ENCODE results near the gene CDRT4.

CDRT4 gene

DNA sequence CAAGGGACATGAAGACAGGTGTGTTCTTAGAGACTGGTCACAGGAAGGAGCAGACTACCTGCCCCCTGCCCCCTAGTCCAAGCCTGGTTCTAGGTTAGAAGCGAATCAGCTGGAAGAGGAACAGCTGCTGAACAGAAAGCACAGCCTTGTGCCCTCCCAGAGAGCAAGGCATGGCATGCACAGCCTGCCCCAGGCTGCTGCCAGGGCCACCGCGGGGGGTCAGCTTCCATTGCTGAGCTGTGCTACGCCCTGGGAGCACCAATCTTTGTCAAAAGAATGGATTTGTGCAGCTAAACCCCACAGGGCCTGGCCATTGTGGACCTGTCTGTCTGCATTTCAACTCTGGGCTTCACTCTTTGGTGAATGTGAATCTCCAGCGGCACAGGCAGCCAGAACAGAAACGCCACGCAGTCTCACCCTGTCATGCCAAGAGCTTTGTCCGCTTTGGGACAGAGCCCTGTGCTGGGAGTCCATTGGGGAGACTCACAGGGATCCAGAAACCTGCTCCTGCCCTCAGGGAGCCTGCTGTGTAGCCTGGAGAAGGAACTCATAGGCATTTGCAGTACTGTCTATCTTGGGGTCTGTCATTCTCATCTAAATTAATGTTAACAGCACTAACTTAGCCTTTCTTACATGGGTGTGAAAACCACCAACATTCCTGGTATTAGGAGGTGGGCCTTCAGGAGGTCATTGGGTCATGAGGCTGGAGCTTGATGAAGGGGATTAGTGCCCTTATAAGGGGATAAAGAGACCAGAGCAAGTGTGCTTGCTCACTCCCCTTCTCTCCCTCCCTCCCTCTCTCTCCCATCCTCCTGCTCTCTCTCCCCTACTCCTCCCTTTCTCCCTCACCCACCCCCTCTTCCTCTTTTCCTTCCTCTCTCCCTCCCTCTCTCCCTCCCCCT lies 25.6 kb upstream of the CDRT4 start:
- DNase-seq (ENCODE audit: low read depth), result no peak

DNA sequence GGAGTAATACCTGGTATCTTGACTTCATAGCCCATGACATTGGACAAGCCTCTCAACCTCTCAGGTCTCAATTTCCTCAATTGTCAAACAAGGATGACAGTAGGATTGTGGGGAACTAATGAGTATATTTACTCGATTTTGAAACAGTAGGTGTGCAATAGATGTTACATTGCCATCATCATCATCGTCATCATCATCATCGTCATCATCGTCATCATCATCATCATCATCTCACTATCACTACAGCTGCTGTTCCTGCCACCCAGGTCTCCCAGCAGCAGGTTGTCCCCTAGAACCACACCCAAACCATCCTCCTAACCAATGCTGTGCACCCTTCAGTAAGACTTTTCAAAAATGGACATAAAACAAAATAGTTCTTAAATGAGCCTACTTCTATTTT lies 24.8 kb upstream of the CDRT4 start:
- no peak for DNase-seq (ENCODE audit: low read depth)

DNA sequence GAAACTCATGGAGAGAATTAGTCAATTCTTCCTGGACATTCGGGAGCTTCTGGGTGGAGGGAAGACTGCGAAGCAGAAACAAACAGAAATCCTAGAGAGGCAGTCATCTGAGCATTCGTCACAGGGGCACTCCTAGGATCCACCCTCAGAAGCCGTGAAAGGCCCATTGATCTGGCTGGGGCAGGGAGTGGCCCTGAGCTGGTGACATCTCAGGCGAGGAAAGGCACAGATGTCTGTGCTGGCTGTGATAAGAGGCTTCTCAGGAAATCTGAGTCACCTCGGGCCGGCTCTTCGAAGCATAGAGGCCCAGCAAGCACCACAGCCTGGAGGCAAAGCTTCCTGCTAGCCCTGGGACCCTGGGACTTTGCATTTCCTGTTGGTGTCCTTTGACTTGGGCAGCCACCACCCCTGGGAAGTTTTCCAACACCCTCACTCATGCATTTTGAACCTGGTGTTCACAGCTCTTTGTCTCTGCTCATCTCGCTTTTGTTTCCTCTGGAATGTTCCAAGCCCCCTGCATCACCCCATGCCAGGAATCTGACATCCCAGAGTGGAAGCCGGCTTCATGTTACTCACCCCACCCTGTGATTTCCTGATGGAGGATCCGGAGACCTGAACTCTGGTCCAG lies 23.3 kb upstream of the CDRT4 start:
- peak; percentile 58 for DNase-seq (ENCODE audit: low read depth)

DNA sequence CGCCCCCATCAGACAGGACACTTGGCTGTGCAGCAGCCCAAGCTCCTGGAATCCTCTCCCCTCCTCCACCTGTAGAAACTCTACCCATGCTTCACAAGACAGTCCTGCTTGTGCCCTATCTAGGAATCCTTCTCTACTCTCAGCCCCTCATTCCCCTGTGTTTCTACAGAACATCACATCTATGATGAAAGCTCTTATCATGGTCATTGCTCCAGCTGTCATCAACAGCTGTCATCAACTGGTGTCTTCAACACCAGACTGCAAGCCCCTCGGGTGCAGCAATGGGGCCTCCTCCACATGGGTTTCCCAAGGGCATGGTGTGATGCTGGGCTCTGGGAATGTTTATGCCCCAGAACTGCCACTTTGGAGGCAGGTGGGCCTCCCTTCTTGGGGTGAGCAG lies 21.1 kb upstream of the CDRT4 start:
- DNase-seq (ENCODE audit: low read depth), result no peak

DNA sequence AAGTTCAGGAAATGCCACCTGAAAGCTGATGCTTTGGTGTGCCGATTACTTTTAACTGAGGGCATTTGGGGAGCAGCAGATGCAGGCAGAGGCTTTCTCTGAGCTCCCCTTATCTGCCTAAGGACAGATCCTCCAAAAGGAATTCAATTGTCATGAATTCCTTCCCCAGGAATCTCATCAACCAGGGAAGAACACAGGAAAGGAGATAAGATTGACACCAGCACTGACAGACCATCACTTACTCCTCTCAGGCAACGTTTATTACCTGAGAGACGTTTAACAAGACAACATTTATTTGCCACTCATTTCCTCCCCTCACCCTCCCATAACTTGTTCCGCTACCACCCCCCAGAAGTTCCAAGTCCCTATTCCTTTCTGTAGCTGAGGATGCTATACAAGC lies 17.6 kb upstream of the CDRT4 start:
- no peak for DNase-seq (ENCODE audit: low read depth)

DNA sequence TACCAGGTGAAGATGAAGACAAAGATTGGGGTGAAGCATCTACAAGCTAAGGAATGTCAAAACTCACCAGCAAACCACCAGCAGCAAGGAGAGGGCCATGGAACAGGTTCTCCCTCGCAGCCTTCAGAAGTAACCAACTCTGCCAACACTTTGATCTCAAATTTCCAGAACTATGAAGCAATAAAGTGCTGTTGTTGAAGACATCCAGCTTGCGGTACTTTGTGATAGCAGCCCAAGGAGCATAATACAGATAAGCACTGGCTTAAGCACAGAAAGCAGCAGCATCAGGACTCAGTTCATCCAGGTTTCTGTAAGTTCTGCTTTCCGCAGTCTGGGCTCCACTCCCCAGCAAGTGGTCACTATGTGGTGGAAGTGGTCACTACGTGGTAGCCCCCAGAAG lies 16.0 kb upstream of the CDRT4 start:
- no peak for DNase-seq (ENCODE audit: low read depth)

DNA sequence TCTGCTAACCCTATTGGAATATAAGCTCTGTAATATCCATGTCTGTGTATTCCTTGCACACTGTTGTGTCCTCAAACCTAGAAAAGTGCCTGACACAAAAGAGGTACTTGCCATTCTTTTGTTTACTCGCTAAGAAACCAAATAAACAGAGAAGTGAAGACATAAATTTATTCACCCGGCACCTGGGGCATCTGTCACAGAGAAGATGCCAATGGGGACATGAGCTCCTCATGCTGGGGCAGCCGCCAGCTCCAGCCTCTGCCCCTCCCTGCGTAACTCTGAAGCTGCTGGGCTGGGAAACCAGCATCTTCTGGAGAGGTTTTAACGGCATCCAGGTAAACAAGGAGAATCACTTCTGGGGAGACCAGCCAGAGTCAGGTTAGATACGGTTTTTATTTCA lies 15.1 kb upstream of the CDRT4 start:
- no peak for DNase-seq (ENCODE audit: low read depth)

DNA sequence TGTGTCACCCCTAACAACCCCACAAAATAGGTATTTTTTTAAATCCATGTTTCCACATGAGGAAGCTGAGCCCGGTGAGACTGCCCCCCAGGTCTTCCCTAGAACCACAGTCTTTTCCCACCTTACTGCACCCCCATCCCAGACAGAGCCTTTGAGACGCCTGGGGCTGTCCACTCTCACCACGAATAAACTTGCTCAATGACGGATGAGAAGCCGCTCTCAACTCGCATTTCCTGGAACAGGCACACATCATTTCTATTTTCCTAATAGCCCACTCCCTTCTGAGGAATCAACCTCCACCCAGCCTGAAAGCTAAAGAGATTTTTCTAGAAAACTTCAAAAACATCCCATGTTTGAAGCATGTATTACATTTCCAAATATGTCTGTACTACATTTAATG lies 14.1 kb upstream of the CDRT4 start:
- DNase-seq (ENCODE audit: low read depth), result no peak

DNA sequence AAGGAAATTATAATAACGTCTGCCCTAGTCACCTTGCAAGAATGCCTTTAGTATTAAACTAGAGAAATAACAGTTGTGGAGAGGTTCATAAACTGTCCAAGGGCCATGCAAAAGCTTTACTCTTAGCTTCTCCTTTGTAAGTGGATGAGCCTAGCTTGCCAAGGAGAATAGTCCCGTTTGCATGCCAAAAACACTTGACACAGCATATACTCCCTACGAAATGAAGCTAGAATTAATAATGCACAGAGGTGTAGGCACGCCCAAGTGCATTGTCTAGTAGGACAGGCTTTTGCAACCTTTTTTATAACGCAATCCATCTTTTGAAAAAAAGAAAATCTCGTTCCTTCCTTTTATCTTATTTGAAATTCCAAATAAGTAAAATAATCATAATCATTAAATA lies 12.8 kb upstream of the CDRT4 start:
- no peak for DNase-seq (ENCODE audit: low read depth)

DNA sequence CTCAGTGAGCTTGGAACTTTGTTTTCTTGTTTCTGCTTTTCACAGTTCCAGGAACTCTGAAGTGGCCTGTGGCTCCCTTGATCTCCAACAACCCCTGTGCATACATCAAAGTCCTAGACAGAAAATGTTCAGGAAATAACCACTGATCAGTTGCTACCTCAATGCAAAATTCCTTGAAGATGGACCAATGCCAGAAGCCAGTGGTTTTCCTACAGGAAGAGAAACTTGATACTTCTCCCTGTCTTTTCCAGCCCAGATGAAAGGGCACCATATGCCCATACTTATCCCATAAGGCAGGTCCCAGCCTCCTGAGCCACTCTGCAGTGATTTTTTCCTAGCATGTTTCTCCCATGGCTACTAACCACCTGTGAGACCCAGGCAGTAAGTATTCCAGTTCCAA lies 12.3 kb upstream of the CDRT4 start:
- DNase-seq (ENCODE audit: low read depth), result no peak

DNA sequence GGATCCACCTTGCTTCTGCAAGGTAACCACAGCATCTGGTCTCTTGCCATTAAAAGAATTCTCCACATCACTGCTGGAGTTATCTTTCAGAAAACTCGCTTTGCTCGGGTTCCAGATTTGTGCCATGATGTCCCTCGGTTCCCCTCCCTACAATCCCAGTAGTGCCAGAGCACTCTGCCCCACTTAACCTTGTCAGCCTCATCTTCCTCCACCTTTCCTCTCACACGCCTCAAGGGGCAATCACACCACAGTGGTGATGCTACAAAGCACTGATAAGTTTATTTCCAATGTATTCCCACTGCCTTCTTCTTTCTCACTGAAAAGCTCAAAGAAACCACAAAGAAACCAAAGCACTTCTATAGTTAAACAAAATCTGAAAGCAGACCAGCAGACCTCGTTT lies 11.4 kb upstream of the CDRT4 start:
- DNase-seq (ENCODE audit: low read depth), result no peak

DNA sequence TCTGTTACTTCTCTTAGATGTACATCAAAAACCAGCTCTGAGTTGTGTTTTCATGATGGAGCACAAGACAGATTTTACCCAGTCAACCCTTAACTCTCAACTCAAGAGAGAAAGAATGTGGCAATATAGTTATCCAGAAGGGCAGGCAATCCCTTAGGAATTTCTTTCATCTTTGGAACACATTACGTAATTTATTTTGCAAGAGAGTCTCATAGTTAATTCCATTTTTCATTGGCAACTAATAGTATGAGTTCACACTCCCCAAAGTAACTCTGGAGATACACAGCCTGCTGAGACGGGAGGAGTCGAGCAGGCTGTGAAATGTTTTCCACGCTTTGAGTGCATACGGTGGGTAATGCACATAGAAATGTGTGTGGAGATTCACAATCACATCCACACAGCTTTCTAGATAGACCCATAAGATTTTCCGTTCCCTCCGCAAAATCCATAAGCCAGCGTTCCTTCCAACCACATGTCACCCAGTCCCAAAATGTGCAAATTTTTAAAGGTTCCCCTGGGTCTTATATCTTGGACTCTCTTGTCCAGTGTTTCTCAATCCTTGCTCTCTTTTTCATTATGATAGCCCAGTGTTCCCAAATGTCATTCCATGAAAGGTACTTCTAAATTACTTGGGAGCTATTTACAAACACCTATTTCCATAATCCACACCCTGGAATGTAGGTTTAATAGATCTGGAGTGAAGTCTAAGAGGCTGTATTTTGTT lies 8.4 kb upstream of the CDRT4 start:
- DNase-seq (ENCODE audit: low read depth), result peak; percentile 65

DNA sequence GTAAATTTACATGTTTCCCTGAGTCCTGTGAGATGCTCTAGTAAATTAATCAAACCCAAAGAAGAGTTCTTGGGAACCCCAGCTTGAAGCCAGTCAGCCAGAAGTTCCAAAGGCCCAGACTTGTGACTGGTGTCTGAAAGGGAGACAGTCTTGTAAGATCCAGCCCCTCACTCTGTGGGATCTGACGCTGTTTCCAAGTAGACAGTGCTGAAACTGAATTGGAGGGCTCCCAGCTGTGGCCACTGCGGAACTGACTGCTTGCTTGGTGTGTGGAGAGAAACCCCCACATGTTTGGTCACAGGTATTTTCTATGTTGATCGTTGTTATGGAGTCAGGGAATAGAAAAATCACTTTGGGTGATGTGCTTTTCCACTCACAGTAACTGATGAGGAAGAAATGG lies 5.5 kb upstream of the CDRT4 start:
- DNase-seq (ENCODE audit: low read depth), result no peak

DNA sequence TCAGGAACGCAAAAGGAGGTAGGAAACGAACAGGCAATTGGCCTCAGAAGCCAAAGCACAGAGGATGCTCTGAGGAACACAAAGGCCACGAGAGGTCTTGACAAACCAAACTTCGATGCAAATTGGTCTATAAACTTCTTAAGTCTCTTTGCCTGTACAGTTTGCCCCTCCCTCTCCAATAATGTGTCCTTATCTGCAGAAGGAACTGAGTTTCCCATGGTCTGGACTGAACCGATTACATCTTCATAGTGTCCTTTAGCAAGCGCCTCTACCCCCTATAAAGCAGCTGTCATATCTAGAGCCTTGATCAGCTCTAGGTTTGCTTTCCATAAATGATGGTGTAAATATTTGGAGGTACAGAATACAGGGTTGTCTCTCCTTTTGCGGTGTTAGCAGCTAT lies 3.1 kb upstream of the CDRT4 start:
- no peak for DNase-seq (ENCODE audit: low read depth)

DNA sequence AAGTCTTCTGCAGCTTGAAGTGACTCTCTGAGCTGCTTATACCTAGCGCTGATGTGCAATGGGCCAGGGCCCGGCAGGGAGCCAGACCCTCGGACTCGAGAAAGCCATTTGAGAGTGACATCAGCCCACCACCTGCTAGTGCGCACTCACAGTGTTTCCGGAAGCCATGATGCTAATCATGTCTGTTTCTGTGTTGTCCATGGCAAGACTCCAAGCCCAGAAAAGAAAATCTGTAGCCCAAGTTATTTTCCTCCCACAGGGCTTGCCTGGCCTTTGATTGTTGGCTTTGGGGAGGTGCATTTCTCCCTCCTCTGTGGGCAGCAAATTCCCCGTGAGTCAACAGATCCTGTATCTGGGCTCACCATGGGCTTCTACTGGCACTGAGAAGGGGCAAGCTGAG lies 1.8 kb upstream of the CDRT4 start:
- no peak for DNase-seq (ENCODE audit: low read depth)

DNA sequence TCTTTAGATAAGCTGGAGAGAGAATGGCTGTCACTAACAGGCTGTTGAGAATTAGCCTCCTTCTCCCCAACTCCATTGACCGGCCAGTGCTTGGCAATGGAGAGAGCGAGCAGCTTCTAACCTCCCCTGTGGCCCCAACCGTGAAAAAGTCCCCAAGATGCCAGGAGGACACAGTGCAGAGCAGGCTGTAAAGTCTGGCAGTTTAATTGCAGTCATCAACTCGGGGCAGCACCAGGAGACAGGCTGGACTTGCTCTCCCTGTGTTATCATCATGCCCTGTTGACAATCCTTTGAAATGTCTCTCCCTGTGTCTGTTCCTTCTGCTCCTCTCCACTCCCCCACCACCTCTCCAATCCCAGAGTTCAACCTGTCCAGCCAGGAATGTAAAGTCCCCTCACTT lies 705 bp upstream of the CDRT4 start:
- DNase-seq (ENCODE audit: low read depth), result no peak

DNA sequence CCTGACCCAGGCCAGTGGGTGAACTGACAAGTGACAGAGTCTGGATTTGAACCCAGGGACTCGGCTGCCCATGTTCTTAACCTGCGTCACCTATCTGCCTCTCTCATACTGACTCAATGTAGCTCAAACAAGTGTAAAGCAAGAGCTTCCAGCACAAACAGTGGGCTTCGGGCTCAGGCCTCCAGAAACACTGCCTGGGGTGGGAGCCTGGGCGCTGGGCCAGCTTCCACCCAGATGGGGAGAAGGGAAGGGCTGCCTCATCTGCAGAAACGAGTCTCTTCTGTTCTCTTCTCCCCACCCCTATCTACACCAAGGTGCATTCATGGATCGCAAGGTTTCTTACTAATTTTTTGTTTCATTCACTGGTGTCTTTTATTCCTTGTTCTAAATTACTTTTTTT lies 1.3 kb downstream of the CDRT4 start:
- DNase-seq (ENCODE audit: low read depth), result no peak

DNA sequence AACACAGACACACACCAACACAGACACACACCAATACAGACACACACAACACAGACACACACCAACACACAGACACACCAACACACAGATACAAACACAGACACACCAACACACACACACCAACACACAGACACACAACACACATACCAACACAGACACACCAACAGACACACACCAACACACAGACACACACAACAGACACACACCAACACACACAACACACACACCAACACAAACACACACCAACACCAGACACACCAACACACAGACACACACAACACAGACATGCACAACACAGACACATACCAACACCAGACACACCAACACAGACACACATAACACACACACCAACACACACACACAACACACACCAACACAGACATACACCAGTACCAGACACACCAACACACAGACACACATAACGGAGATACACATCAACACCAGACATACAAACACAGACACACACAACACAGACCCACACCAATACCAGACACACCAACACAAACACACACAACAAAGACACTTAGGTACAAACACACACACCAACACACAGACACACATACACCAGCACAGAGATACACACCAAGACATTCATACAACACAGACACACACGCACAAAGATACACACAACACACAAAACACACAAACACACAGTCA lies 2.2 kb downstream of the CDRT4 start:
- no peak for DNase-seq (ENCODE audit: low read depth)

DNA sequence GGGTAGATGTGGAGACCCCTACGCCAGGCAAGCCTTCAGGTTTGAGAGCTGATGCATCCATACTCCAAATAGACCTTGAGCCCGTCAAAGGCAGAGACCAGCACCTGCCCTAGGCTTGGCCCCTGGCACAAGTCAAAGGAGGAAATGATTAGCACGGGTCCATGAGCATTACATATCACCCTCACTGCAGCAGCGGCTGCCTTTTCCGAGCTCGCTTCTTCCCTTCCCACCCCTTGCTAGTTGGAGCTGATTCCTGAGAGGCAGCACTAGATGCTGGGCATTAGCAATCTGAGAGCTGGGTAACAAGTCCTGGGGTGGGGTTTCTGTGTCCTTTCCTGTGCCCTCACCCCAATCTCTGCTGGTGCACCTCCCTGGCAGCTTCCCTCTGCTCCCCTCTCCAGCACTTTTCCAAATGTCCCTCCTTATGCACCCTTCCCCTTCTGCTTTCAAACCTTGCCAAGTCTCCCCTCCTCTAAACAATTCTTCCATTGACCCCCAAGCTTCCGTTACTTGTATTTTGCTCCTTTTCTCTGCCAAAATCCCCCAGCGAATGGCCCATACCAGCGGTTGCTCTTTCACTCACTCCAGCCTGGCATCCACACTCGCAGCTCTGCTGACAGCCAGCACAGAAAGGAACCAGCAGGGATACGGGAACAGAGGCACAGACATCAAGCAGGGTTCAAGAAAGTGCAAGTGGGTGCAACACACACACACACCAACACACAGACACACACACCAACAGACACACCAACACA lies 3.0 kb downstream of the CDRT4 start:
- DNase-seq (ENCODE audit: low read depth), result no peak

DNA sequence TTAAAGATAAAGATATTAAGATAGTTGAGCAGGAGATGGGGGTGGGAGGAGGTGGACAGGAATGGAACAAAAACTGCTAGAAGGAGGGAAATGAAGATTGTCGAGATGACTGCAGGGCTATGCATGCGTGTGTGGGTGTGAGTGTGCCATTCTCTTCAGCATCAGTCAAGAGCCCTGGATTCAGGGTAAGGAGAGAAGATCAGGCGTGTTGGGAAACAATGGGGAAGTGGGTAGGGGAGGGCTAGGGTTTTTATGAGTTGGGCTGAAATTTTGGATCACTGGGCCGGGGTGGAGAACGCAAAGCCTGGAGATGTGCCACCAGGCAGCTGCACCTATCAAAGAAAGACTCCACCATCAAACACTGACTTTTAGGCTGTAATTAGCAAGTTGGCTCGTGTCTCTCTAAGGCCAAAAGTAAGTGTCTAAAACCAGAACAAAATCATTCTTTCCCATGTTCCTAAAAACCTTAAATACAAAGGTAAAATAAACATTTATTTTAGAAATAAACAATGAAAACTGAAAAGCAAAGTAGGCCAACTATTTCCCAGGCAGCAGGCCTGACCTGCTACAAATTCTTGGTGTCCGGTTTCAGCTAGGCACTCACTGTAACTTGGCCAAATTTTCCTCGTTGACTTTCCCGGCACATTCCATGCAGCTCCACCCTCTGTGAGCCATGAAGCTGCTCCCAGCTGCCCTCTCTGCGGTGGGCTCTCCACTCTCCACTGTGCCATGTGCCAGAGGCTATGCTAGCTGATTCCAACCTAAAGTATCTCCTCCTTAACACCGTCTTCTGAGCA lies 4.2 kb downstream of the CDRT4 start:
- DNase-seq (ENCODE audit: low read depth), result peak; percentile 68

DNA sequence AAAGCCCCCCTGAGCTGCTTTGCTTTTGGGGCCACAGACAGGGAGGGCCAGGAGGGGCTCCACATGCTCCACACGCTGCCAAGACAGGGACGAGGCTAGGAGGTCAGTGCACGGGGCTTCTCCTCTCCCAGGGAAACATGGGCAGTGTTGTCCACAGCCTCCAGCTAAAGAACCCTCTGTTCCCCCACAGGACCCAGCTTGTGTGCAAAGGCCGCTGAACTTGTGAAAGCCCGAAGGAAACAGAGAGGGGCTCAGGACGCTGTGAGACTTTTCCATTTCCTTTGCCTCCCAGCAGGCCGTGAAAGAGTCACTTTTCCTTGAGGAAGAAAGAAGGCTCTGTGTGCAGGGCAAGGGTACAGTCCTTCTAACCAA lies 9.7 kb downstream of the CDRT4 start:
- DNase-seq (ENCODE audit: low read depth), result no peak

All from GM04503 (cell line).